Cardiac fibroblast (primary cell): Measurements from ENCODE around the gene IARS1.

Source experiments
- DNase-seq, 2 donors: peaks; one replicate each; pipeline versions ENCODE4 v3.0.0 to v3.0.0-alpha.2; 2010; ENCODE audit warnings: low read depth in 2 of 2
- H3K4me3 ChIP-seq, 2 donors: replicated peaks in 1 of 2; 1 replicate in 1 of 2; 2 replicates in 1 of 2; pipeline ENCODE4 v1.5.1; 2011; ENCODE audit warnings: low read depth in 2 of 2, low read length in 2 of 2, mild to moderate bottlenecking in 2 of 2, moderate library complexity in 1 of 2
- CTCF ChIP-seq: IDR thresholded peaks from one replicate; pipeline ENCODE4 v1.5.1; 2011; ENCODE audit warnings: low read depth, mild to moderate bottlenecking, low read length, inconsistent platforms

Gene IARS1

GRCh38 chr9:92327283-92327850, 33.9 kb upstream of the IARS1 start:
- no peak for TF ChIP-seq CTCF
- DNase-seq = no peak
- no peak overlapping the region for H3K4me3 ChIP-seq

- no peak for DNase-seq
- TF ChIP-seq CTCF = no peak
Measured at GRCh38 chr9:92325991-92326500, 32.5 kb upstream of the IARS1 start.

GRCh38 chr9:92325269-92325990, 31.9 kb upstream of the IARS1 start, which contains the start of the genes CENPP and NOL8:
TSS of gene CENPP (plus strand) at chr9:92325953.
TSS of gene NOL8 (minus strand) at chr9:92325350. CDS start at chr9:92324161, 1,189 bp downstream.
- peak within 1 kb of the TSS; percentile 71 to 83 for H3K4me3 ChIP-seq
- no peak for TF ChIP-seq CTCF
- DNase-seq = peak; percentile 91 to 95

More at GRCh38 chr9:92325991-92326500, 32.5 kb upstream of the IARS1 start:
- peak overlapping the region; percentile 71 to 83 for H3K4me3 ChIP-seq

- DNase-seq = no peak
- peak overlapping the region; percentile 71 to 83 for H3K4me3 ChIP-seq
- TF ChIP-seq CTCF = no peak
Measured at GRCh38 chr9:92324889-92325268, 31.4 kb upstream of the IARS1 start.

- TF ChIP-seq CTCF = no peak
- no peak for DNase-seq
- H3K4me3 ChIP-seq = peak overlapping the region; percentile 71 to 83
Measured at GRCh38 chr9:92324431-92324830, 30.9 kb upstream of the IARS1 start.

- no peak for DNase-seq
- H3K4me3 ChIP-seq = no peak overlapping the region
- TF ChIP-seq CTCF = no peak
Measured at GRCh38 chr9:92315456-92315855, 22.0 kb upstream of the IARS1 start.
